Hepatocyte (in vitro differentiated cells): ENCODE results near the gene ZC3H11A. TPM values are rescaled to one million over a fixed set of nuclear protein-coding genes. Genes with fewer than 3 reads are reported as not detected.
"Not testable (repeated sequence)": the region's sequence is repeated elsewhere in the genome, so short reads cannot be mapped to it uniquely, and the experiment has no call there.

Experiments used
- DNase-seq: peaks from one replicate; pipeline ENCODE4 v3.0.0-alpha.2; 2016; ENCODE audit warnings: low spot score
- H2AFZ ChIP-seq: fragments of 200-600 bp; sonication (generic); 2 replicates; pipeline ENCODE4 v1.6.0; 2016; ENCODE audit warnings: antibody characterized with exemption, mild to moderate bottlenecking
- H3K27ac ChIP-seq: fragments of 200-600 bp; sonication (generic); 2 replicates; pipeline ENCODE4 v1.5.1; 2016; ENCODE audit warnings: mild to moderate bottlenecking
- H3K27me3 ChIP-seq: fragments of 200-600 bp; sonication (generic); 2 replicates; pipeline ENCODE4 v1.6.1; 2016
- H3K36me3 ChIP-seq: fragments of 200-600 bp; sonication (generic); replicated peaks from 2 replicates; pipeline ENCODE4 v1.5.1; 2016; ENCODE audit warnings: low read depth; ENCODE audit not compliant: insufficient read depth
- H3K4me1 ChIP-seq: fragments of 200-600 bp; sonication (generic); 2 replicates; pipeline ENCODE4 v1.5.1; 2016; ENCODE audit warnings: mild to moderate bottlenecking, moderate library complexity; ENCODE audit not compliant: insufficient read depth
- H3K4me2 ChIP-seq: fragments of 200-600 bp; sonication (generic); 2 replicates; pipeline ENCODE4 v1.6.0; 2016
- H3K4me3 ChIP-seq: fragments of 200-600 bp; sonication (generic); 2 replicates; pipeline ENCODE4 v1.5.1; 2016; ENCODE audit warnings: mild to moderate bottlenecking
- H3K79me2 ChIP-seq: fragments of 200-600 bp; sonication (generic); 2 replicates; pipeline ENCODE4 v1.6.0; 2017; ENCODE audit warnings: mild to moderate bottlenecking
- H3K9me2 ChIP-seq: fragments of 200-600 bp; sonication (generic); replicated peaks from 2 replicates; pipeline ENCODE4 v1.6.0; 2017; ENCODE audit warnings: mild to moderate bottlenecking; ENCODE audit not compliant: insufficient read depth
- H3K9me3 ChIP-seq: fragments of 200-600 bp; sonication (generic); 2 replicates; pipeline ENCODE4 v1.5.1; 2016; ENCODE audit warnings: low read depth, mild to moderate bottlenecking
- H4K20me1 ChIP-seq: fragments of 200-600 bp; sonication (generic); 2 replicates; pipeline ENCODE4 v1.6.0; 2016; ENCODE audit warnings: mild to moderate bottlenecking; ENCODE audit not compliant: insufficient read depth, poor library complexity, severe bottlenecking
- EZH2 ChIP-seq: fragments of 200-600 bp; sonication (generic); IDR thresholded peaks from 2 replicates; pipeline ENCODE4 v1.6.1; 2016; ENCODE audit warnings: antibody characterized with exemption, mild to moderate bottlenecking, borderline replicate concordance
- EZH2phosphoT487 ChIP-seq: fragments of 200-600 bp; sonication (generic); IDR thresholded peaks from one replicate; pipeline ENCODE4 v1.6.1; 2018; ENCODE audit warnings: antibody characterized with exemption, mild to moderate bottlenecking, low read depth, moderate library complexity; ENCODE audit not compliant: unreplicated experiment, severe bottlenecking
- WGBS: methylation state at CpG from one replicate; pipeline ENCODE4 v1.1.6; 2016; ENCODE audit warnings: low lambda C conversion rate; ENCODE audit errors: missing lambda C conversion rate; 5-methylcytosine and 5-hydroxymethylcytosine counted together
- polyA plus RNA-seq: library from polyadenylated mRNA; unstranded; fragments of >200 nt; fragmentation: Nextera tagmentation; extraction: Ambion mirVana; gene quantifications from 2 replicates; pipeline ENCODE4 v1.2.1, GENCODE V29; 2016
- total RNA-seq: library from RNA; depleted of rRNA; stranded (reverse); fragments of >200 nt; gene quantifications from 2 replicates; pipeline ENCODE4 v1.2.3, GENCODE V29; 2014
- TF ChIP-seq, protein P1 (sequence below): fragments of 200-600 bp; sonication (generic); IDR thresholded peaks from 2 replicates; pipeline ENCODE4 v1.5.1; 2016; ENCODE audit warnings: antibody characterized with exemption, mild to moderate bottlenecking; ENCODE audit not compliant: poor library complexity

ZC3H11A gene
- total RNA-seq (120 and 123 TPM in 2 replicates), polyA plus RNA-seq (33.7 and 34.9 TPM in 2 replicates)

DNA sequence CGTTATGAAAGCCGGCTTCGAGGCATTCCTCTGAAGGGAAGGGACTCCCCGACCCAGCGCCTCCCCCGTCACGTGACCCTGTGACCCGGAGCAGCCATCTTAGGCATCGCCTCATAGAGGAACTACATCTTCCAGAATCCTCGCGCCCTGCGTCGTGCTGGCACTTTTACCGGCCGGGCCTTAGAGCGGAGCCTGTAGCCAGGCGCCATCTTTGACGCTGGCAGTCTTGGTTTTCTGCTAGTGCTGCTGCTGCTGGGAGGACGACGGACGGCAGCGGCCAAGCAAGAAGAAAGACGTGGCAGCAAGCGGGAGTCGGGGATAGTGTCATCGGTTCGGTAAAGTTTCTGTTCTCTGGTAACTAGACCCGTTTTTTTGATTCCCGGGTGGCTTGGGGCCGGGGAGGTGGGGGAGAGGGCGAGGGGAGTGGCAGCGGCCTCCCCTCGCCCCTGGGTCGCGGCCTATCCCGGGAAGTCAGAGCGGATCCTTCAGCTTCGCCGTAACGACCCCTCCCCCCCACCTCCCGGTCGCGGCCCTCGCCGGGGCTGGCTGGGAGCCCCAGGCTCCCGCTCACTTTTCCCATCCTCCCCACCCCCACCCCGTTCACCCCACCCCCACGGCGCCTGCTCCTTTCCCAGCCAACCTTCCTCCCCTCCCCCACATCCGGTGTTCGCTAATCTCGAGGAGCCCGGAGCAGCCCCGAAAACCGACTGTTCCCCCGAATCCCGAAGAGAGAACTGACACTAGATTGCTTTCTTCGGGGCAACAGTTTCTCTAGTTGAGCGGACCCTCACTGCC, at the start of gene ZC3H11A, which contains the start of gene ZBED6:
TSS of gene ZC3H11A (plus strand) at position 183 of the 795 bp plus-strand sequence. CDS start 21,448 bp downstream, outside the sequence.
TSS of gene ZBED6 (plus strand) at position 183 of the 795 bp plus-strand sequence. CDS start 1,900 bp downstream, outside the sequence.
- peaks cover 3% of the 10 kb centered on the region for H3K36me3 ChIP-seq
- peak within 1 kb of the TSS; percentile 97 for H3K27ac ChIP-seq
- H2AFZ ChIP-seq = peak within 1 kb of the TSS; percentile 91
- peak; percentile 99 for DNase-seq
- H3K9me3 ChIP-seq = no peaks in the 10 kb centered on the region
- peak within 1 kb of the TSS; percentile 86 for H3K4me2 ChIP-seq
- H3K27me3 ChIP-seq = no peaks in the 10 kb centered on the region
- 2% methylated on average over 39 of the region's 59 CpGs for WGBS
- H3K4me1 ChIP-seq = peaks cover 17% of the 10 kb centered on the region
- H3K4me3 ChIP-seq = peak within 1 kb of the TSS; percentile 86
- H4K20me1 ChIP-seq = peaks cover 42% of the 10 kb centered on the region
- TF ChIP-seq EZH2phosphoT487 = no peak
- TF ChIP-seq, protein P1, sequence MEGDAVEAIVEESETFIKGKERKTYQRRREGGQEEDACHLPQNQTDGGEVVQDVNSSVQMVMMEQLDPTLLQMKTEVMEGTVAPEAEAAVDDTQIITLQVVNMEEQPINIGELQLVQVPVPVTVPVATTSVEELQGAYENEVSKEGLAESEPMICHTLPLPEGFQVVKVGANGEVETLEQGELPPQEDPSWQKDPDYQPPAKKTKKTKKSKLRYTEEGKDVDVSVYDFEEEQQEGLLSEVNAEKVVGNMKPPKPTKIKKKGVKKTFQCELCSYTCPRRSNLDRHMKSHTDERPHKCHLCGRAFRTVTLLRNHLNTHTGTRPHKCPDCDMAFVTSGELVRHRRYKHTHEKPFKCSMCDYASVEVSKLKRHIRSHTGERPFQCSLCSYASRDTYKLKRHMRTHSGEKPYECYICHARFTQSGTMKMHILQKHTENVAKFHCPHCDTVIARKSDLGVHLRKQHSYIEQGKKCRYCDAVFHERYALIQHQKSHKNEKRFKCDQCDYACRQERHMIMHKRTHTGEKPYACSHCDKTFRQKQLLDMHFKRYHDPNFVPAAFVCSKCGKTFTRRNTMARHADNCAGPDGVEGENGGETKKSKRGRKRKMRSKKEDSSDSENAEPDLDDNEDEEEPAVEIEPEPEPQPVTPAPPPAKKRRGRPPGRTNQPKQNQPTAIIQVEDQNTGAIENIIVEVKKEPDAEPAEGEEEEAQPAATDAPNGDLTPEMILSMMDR = no peak
- TF ChIP-seq EZH2 = no peak
- H3K9me2 ChIP-seq = no peaks in the 10 kb centered on the region
- peaks cover 47% of the 10 kb centered on the region for H3K79me2 ChIP-seq

DNA sequence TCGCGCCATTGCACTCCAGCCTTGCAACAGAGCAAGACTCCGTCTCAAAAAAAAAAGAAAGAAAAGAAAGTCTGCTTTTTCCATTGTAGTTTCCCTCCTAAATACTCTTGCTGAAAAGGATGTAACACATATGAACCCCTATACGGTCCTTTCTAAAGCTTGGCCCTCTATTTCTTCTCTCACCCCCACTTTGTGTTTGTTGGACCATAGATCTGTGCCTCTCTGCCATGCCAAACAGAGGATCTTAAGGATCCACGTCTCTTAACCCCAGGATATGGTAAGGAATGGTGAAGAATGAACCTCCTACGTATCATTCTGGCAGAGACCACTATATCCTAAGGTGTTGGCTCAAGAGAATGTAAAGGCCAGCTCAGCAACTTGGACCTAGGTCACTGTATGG, 49.1 kb upstream of the ZC3H11A start:
- no peak overlapping the region for H2AFZ ChIP-seq
- no peak for TF ChIP-seq EZH2
- no peak for TF ChIP-seq EZH2phosphoT487
- TF ChIP-seq, protein P1 = no peak
- no peak for DNase-seq
- no peaks in the 10 kb centered on the region for H3K36me3 ChIP-seq
- no peaks in the 10 kb centered on the region for H3K79me2 ChIP-seq
- H3K4me1 ChIP-seq = no peaks in the 10 kb centered on the region
- no peaks in the 10 kb centered on the region for H3K27me3 ChIP-seq
- no peak overlapping the region for H3K4me2 ChIP-seq
- H3K4me3 ChIP-seq = no peak overlapping the region
- H3K9me2 ChIP-seq = no peaks in the 10 kb centered on the region
- no peaks in the 10 kb centered on the region for H3K9me3 ChIP-seq
- H4K20me1 ChIP-seq = no peaks in the 10 kb centered on the region
- no peak overlapping the region for H3K27ac ChIP-seq
- 97% methylated on average over 6 of the region's 6 CpGs for WGBS

DNA sequence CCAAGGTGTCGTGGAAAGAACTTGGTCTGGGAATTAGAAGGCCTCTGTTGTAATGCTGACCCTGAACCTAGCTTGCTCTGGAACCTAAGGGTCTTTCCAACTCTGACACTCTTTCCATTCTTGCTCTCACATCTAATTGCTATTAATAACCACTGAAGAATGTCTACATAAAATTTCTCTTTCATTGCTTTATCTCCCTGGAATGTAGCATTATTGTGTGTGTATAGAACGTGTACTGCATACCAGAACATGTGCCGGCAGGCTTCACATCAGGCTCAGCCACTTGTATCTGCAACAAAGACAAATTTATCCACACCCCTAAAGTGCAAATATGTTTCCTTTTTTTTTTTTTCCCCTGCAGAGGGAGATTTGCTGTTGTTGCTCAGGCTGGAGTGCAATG, 44.4 kb upstream of the ZC3H11A start:
- H3K9me2 ChIP-seq = no peaks in the 10 kb centered on the region

DNA sequence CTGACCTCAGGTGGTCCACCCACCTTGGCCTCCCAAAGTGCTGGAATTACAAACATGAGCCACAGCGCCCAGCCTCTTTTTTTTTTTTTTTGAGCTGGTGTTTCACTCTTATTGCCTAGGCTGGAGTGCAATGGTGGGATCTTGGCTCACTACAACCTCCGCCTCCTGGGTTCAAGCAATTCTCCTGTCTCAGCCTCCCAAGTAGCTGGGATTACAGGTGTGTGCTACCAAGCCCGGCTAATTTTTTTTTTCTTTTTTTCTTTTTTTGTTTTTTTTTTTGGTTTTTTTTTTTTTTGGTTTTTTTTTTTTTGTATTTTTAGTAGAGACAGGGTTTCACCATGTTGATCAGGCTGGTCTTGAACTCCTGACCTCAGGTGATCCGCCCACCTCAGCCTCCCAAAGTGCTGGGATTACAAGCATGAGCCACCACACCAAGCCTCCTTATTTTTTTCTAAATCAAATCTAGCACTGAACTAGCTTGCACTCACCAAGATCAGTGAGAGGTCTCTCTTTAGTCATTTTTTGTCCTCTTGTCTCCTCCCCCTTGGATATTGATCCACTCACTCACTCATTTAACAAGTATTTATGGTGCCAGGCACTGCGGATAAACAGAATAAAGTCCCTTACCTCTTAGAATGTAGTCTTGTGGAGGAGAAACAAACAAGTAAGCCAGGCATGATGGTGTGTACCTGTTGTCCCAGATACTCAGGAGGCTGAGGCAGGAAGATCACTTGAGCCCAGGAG, 43.6 kb upstream of the ZC3H11A start:
- H3K4me2 ChIP-seq, H3K9me2 ChIP-seq, H3K36me3 ChIP-seq, H2AFZ ChIP-seq, H3K4me3 ChIP-seq, H4K20me1 ChIP-seq, DNase-seq, H3K79me2 ChIP-seq, H3K27me3 ChIP-seq, H3K9me3 ChIP-seq, H3K4me1 ChIP-seq: not testable (repeated sequence)
- 92% methylated on average over 5 of the region's 5 CpGs for WGBS
- H3K27ac ChIP-seq = peak overlapping the region; percentile 33

More for the DNA sequence above, 44.4 kb upstream of the ZC3H11A start:
- peak overlapping the region; percentile 25 for H3K27ac ChIP-seq
- peak; percentile 35 for DNase-seq
- H2AFZ ChIP-seq = no peak overlapping the region
- no peaks in the 10 kb centered on the region for H3K79me2 ChIP-seq
- H3K4me1 ChIP-seq = no peaks in the 10 kb centered on the region
- no peaks in the 10 kb centered on the region for H4K20me1 ChIP-seq
- no peaks in the 10 kb centered on the region for H3K27me3 ChIP-seq
- no peaks in the 10 kb centered on the region for H3K36me3 ChIP-seq
- H3K4me2 ChIP-seq = no peak overlapping the region
- TF ChIP-seq EZH2 = no peak
- TF ChIP-seq, protein P1 = no peak
- no peak for TF ChIP-seq EZH2phosphoT487
- WGBS = 65% methylated on average over 3 of the region's 3 CpGs
- no peak overlapping the region for H3K4me3 ChIP-seq
- H3K9me3 ChIP-seq = no peaks in the 10 kb centered on the region
